SK-N-SH (cell line): ENCODE results near the gene SLC6A20. TPM values are rescaled to one million over a fixed set of nuclear protein-coding genes. Genes with fewer than 3 reads are reported as not detected.

Experiments used
- CTCF ChIA-PET: fragments of 300-600, 350-600 bp; formaldehyde crosslinking; extraction: SDS; loops from one replicate; lab custom pipeline; 2021; lab: Yijun Ruan, JAX
- POLR2A ChIA-PET: fragments of 350-600 bp; sonication (Branson Sonifier 250); formaldehyde crosslinking; extraction: SDS; loops from one replicate; lab custom pipeline; 2020; ENCODE audit warnings: antibody characterized with exemption, inconsistent platforms; lab: Yijun Ruan, JAX
- DNase-seq: peaks from one replicate; pipeline ENCODE4 v3.0.0; 2012
- H2AFZ ChIP-seq: fragments of 200-600 bp; sonication (generic); 2 replicates; pipeline ENCODE4 v1.8.1; 2016; ENCODE audit warnings: antibody characterized with exemption, mild to moderate bottlenecking, low read depth
- H3F3A ChIP-seq: fragments of 200-600 bp; sonication (generic); replicated peaks from 2 replicates; pipeline ENCODE3; 2016; ENCODE audit warnings: antibody characterized with exemption, mild to moderate bottlenecking; ENCODE audit not compliant: insufficient read depth
- H3K27ac ChIP-seq, 2 experiments: fragments of 200-500 bp in 1 of 2; fragments of 200-600 bp in 1 of 2; sonication (Bioruptor generic) in 1 of 2; sonication (generic), shearing (Covaris generic) in 1 of 2; 2 replicates each; pipeline versions ENCODE4 v1.5.1 to v1.6.1; 2014 to 2016; ENCODE audit warnings: low read depth in 2 of 2, inconsistent platforms in 1 of 2, low read length in 1 of 2, mild to moderate bottlenecking in 1 of 2, mixed read lengths in 1 of 2
- H3K27me3 ChIP-seq: fragments of 200-600 bp; sonication (generic), shearing (Covaris generic); 2 replicates; pipeline ENCODE4 v1.6.1; 2016; ENCODE audit warnings: mixed run types; ENCODE audit not compliant: insufficient read depth
- H3K36me3 ChIP-seq, 2 experiments: fragments of 200-500 bp in 1 of 2; fragments of 200-600 bp in 1 of 2; sonication (Bioruptor generic) in 1 of 2; sonication (generic) in 1 of 2; replicated peaks in 1 of 2; 2 replicates each; pipeline versions ENCODE3 to v1.5.1; 2014 to 2016; ENCODE audit warnings: low read length in 1 of 2, mild to moderate bottlenecking in 1 of 2; ENCODE audit not compliant: insufficient read depth in 2 of 2, control insufficient read depth in 1 of 2
- H3K4me1 ChIP-seq, 2 experiments: fragments of 200-500 bp in 1 of 2; fragments of 200-600 bp in 1 of 2; sonication (Bioruptor generic) in 1 of 2; sonication (generic), shearing (Covaris generic) in 1 of 2; 2 replicates each; pipeline versions ENCODE4 v1.5.1 to v1.6.1; 2014 to 2016; ENCODE audit warnings: low read depth in 1 of 2, low read length in 1 of 2, mixed run types in 1 of 2; ENCODE audit not compliant: insufficient read depth in 2 of 2, control insufficient read depth in 1 of 2
- H3K4me2 ChIP-seq: fragments of 200-600 bp; sonication (generic), shearing (Covaris generic); 2 replicates; pipeline ENCODE4 v1.6.1; 2017; ENCODE audit warnings: mixed run types
- H3K4me3 ChIP-seq, 2 experiments: fragments of 200-500 bp in 1 of 2; fragments of 200-600 bp in 1 of 2; sonication (Bioruptor generic) in 1 of 2; sonication (generic), shearing (Covaris generic) in 1 of 2; 2 replicates each; pipeline versions ENCODE4 v1.5.1 to v1.8.1; 2014 to 2016; ENCODE audit warnings: low read depth in 2 of 2, inconsistent platforms in 1 of 2, low read length in 1 of 2, mild to moderate bottlenecking in 1 of 2, mixed read lengths in 1 of 2, moderate library complexity in 1 of 2
- H3K79me2 ChIP-seq: fragments of 200-600 bp; sonication (generic); 2 replicates; pipeline ENCODE4 v1.8.1; 2017; ENCODE audit warnings: mild to moderate bottlenecking; ENCODE audit not compliant: insufficient read depth
- H3K9ac ChIP-seq: fragments of 200-600 bp; sonication (generic); 2 replicates; pipeline ENCODE4 v1.6.1; 2017; ENCODE audit warnings: mixed run types
- H3K9me2 ChIP-seq: fragments of 200-600 bp; sonication (generic); 2 replicates; pipeline ENCODE4 v1.6.1; 2017; ENCODE audit warnings: mixed run types
- H3K9me3 ChIP-seq: fragments of 200-600 bp; sonication (generic); 2 replicates; pipeline ENCODE4 v1.6.1; 2017; ENCODE audit warnings: mixed run types, mild to moderate bottlenecking, moderate library complexity
- H4K20me1 ChIP-seq: fragments of 200-600 bp; sonication (generic); 2 replicates; pipeline ENCODE4 v1.6.1; 2017; ENCODE audit warnings: mild to moderate bottlenecking, mixed run types; ENCODE audit not compliant: insufficient read depth
- CTCF ChIP-seq: fragments of 200-600 bp; sonication (generic); IDR thresholded peaks from 2 replicates; pipeline ENCODE4 v1.6.1; 2017; ENCODE audit warnings: antibody characterized with exemption, mild to moderate bottlenecking, moderate library complexity
- EZH2phosphoT487 ChIP-seq: fragments of 200-600 bp; sonication (generic); IDR thresholded peaks from 2 replicates; pipeline ENCODE4 v1.6.1; 2017; ENCODE audit warnings: low read depth, mixed run types, mild to moderate bottlenecking, antibody characterized with exemption, moderate library complexity, borderline replicate concordance
- FOSL2 ChIP-seq: IDR thresholded peaks from 2 replicates; pipeline ENCODE4 v1.4.0; 2012; ENCODE audit warnings: low read depth, mild to moderate bottlenecking, moderate library complexity, borderline replicate concordance
- IRF3 ChIP-seq: fragments of 150-350 bp; IDR thresholded peaks from 2 replicates; pipeline ENCODE4 v1.6.1; 2016; ENCODE audit warnings: mild to moderate bottlenecking, low read depth, low read length
- NFIC ChIP-seq: IDR thresholded peaks from 2 replicates; pipeline ENCODE4 v1.4.0; 2012; ENCODE audit warnings: borderline replicate concordance
- PBX3 ChIP-seq: IDR thresholded peaks from 2 replicates; pipeline ENCODE4; 2012
- RCOR1 ChIP-seq: fragments of 150-350 bp; IDR thresholded peaks from 2 replicates; pipeline ENCODE4 v1.6.1; 2017; ENCODE audit warnings: antibody characterized with exemption, low read length
- REST ChIP-seq: IDR thresholded peaks from 2 replicates; pipeline ENCODE4 v1.6.1; 2012; ENCODE audit warnings: mild to moderate bottlenecking, low read depth, low read length, moderate library complexity
- SMC3 ChIP-seq: IDR thresholded peaks from 2 replicates; pipeline ENCODE4 v1.6.1; 2012; ENCODE audit warnings: low read depth, low read length, improper control_type of control experiment
- TCF12 ChIP-seq: IDR thresholded peaks from 2 replicates; pipeline ENCODE4 v1.4.0; 2012
- WGBS: methylation state at CpG from one replicate; pipeline ENCODE4 v1.1.6; 2017; ENCODE audit warnings: low lambda C conversion rate; 5-methylcytosine and 5-hydroxymethylcytosine counted together
- polyA plus RNA-seq, 3 experiments: library from polyadenylated mRNA; depleted of rRNA; stranded (reverse); fragments of >200 nt; gene quantifications; 2 replicates each; pipeline ENCODE4 v1.2.3, GENCODE V29; 2012

SLC6A20 gene
- polyA plus RNA-seq, 1 of the 3 experiments (the other 2 are of a cell fraction), result not detected

- no peak for TF ChIP-seq REST
- no peak for TF ChIP-seq PBX3
Observed at GRCh38 chr3:45756055-45756454, 40.3 kb downstream of the SLC6A20 start (continued).

- TF ChIP-seq CTCF (no peak), RCOR1 (no peak), EZH2phosphoT487 (no peak), SMC3 (no peak), NFIC (no peak), TCF12 (no peak), IRF3 (no peak), FOSL2 (no peak), PBX3 (no peak)
- DNase-seq, result no peak
Observed at GRCh38 chr3:45754461-45754860, 41.9 kb downstream of the SLC6A20 start.

More at GRCh38 chr3:45754461-45754860, 41.9 kb downstream of the SLC6A20 start:
- Histone ChIP-seq H3K27ac (no peak overlapping the region), H3K36me3 (no peaks in the 10 kb centered on the region), H4K20me1 (no peaks in the 10 kb centered on the region), H3K9me3 (no peaks in the 10 kb centered on the region), H3K9ac (no peak overlapping the region), H3F3A (no peaks in the 10 kb centered on the region), H3K79me2 (no peaks in the 10 kb centered on the region), H3K4me3 (no peak overlapping the region), H3K4me1 (no peaks in the 10 kb centered on the region), H3K4me2 (no peak overlapping the region), H3K9me2 (no peaks in the 10 kb centered on the region), H3K27me3 (no peaks in the 10 kb centered on the region), H2AFZ (no peak overlapping the region)
- ChIA-PET POLR2A (no interaction called here), CTCF (interaction anchor here (0.9 to 1.3 kb wide), 3 partner anchors 176 to 325 kb away, joined by 3 to 5 read pairs (median 5); no protein-coding TSS in a partner anchor)
- 90% methylated on average over 7 of the region's 7 CpGs for WGBS
